ENCODE results near the gene RGS13. TPM values are rescaled to one million over a fixed set of nuclear protein-coding genes. Genes with fewer than 3 reads are reported as not detected.

Gene RGS13
- total and polyA plus RNA-seq, 7 donors, result 0.03 to 0.25 (median 0.11) TPM; not detected in 2

GRCh38 chr1:192601143-192601542, 34.8 kb upstream of the RGS13 start:
- no peak for TF ChIP-seq CTCF (IDR thresholded peaks at IDR 0.05)
- WGBS, 3 donors, result 88 to 95% (median 93%) methylated on average over 1 of the region's 1 CpG
- DNase-seq (no peak), ATAC-seq (no peak)
- H3K36me3 ChIP-seq (ENCODE audit: insufficient read depth in 1 of 2, low read depth in 1 of 2), result no peaks in the 10 kb centered on the region
- no peak overlapping the region for H3K4me3 ChIP-seq
- no peaks in the 10 kb centered on the region for H3K27me3 ChIP-seq (ENCODE audit: insufficient read depth in 3 of 3, low read length in 2 of 3)
- H3K9me3 ChIP-seq, result no peaks in the 10 kb centered on the region
- H3K27ac ChIP-seq, result no peak overlapping the region
- H3K4me1 ChIP-seq, result no peaks in the 10 kb centered on the region
- intact Hi-C loops (cut with DNase I), result loop anchor here in 1 of 2 donors (10.0 kb wide), 1 partner anchor 126 kb away; no protein-coding TSS in a partner anchor

GRCh38 chr1:192601567-192601966, 34.4 kb upstream of the RGS13 start:
- no peaks in the 10 kb centered on the region for H3K36me3 ChIP-seq (ENCODE audit: insufficient read depth in 1 of 2, low read depth in 1 of 2)
- TF ChIP-seq CTCF (IDR thresholded peaks at IDR 0.05), result no peak
- no peak overlapping the region for H3K4me3 ChIP-seq
- no peak overlapping the region for H3K27ac ChIP-seq
- no peaks in the 10 kb centered on the region for H3K9me3 ChIP-seq
- no peaks in the 10 kb centered on the region for H3K4me1 ChIP-seq
- intact Hi-C loops (cut with DNase I), result loop anchor here in 1 of 2 donors (10.0 kb wide), 1 partner anchor 127 kb away; no protein-coding TSS in a partner anchor
- ATAC-seq (no peak), DNase-seq (no peak)
- H3K27me3 ChIP-seq (ENCODE audit: insufficient read depth in 3 of 3, low read length in 2 of 3), result no peaks in the 10 kb centered on the region

- intact Hi-C loops (cut with DNase I), result loop anchor here in 1 of 2 donors (10.0 kb wide), 1 partner anchor 128 kb away; no protein-coding TSS in a partner anchor
- H3K27me3 ChIP-seq (ENCODE audit: insufficient read depth in 3 of 3, low read length in 2 of 3), result no peaks in the 10 kb centered on the region
- no peak for ATAC-seq
- WGBS, 3 donors, result 52 to 77% (median 63%) methylated on average over 1 of the region's 1 CpG
- TF ChIP-seq CTCF (IDR thresholded peaks at IDR 0.05), result no peak
- no peak overlapping the region for H3K4me3 ChIP-seq
- H3K36me3 ChIP-seq (ENCODE audit: insufficient read depth in 1 of 2, low read depth in 1 of 2), result no peaks in the 10 kb centered on the region
- no peaks in the 10 kb centered on the region for H3K9me3 ChIP-seq
- no peaks in the 10 kb centered on the region for H3K4me1 ChIP-seq
- no peak for DNase-seq
- no peak overlapping the region for H3K27ac ChIP-seq
Measured at GRCh38 chr1:192602757-192603156, 33.2 kb upstream of the RGS13 start.

- Histone ChIP-seq H3K9me3 (no peaks in the 10 kb centered on the region), H3K27me3 (ENCODE audit: insufficient read depth in 3 of 3, low read length in 2 of 3) (no peaks in the 10 kb centered on the region), H3K4me3 (no peak overlapping the region), H3K4me1 (no peaks in the 10 kb centered on the region), H3K27ac (no peak overlapping the region), H3K36me3 (ENCODE audit: insufficient read depth in 1 of 2, low read depth in 1 of 2) (no peaks in the 10 kb centered on the region)
- no peak for TF ChIP-seq CTCF (IDR thresholded peaks at IDR 0.05)
- WGBS, 3 donors, result 68 to 79% (median 69%) methylated on average over 3 of the region's 3 CpGs
- DNase-seq (no peak), ATAC-seq (no peak)
- intact Hi-C loops (cut with DNase I), result loop anchor here in 1 of 2 donors (10.0 kb wide), 1 partner anchor 129 kb away; no protein-coding TSS in a partner anchor
Measured at GRCh38 chr1:192603218-192603787, 32.6 kb upstream of the RGS13 start.
